ENCODE measurements around the gene DGKB. TPM values are rescaled to one million over a fixed set of nuclear protein-coding genes. Genes with fewer than 3 reads are reported as not detected.

The DGKB gene
- total and polyA plus RNA-seq, 2 donors (not counting 1 experiment from before 2014, with no cell fraction given) = 0.31 TPM; not detected in 1

DNA sequence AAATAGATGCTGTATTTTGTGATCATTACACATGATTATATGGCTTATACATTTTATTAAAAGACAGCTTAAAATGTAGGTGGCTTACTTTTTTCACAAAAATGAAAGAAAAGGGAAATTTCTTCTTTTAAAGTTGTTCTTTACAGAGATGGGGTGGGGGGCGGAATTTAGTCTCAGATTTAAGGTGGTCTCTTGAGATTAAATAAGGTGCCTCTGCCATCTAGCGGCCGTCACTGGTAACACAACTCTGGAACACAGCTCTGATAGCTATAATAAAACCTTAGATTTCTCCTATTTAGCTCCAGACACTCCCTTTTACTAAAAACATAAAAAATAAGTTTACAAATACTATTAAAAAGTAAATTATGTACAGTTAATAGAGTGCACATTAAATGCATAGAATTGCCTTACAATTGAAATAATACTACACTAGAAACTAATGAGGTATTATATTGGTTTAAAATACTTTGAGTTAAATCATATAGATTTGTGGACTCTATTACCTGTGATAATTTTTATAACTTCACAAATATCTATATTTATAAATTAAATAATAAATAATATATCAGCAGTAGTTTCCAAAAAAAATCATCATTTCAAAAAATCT, 210.9 kb downstream of the DGKB start:
- Histone ChIP-seq H2AFZ (ENCODE audit: low read length) (no peak overlapping the region), H4K20me1 (ENCODE audit: control insufficient read depth, extremely low read depth, insufficient read depth, low read length) (no peaks in the 10 kb centered on the region), H3K4me3 (replicated peaks in 1 of 4; ENCODE audit: control extremely low read depth in 1 of 4, insufficient read depth in 1 of 4, low read depth in 3 of 4, low read length in 4 of 4) (no peak overlapping the region), H3K9me3 (ENCODE audit: control insufficient read depth, insufficient read depth, low read depth, low read length) (no peaks in the 10 kb centered on the region), H3K4me1 (ENCODE audit: control insufficient read depth, extremely low read depth, insufficient read depth, low read length) (no peaks in the 10 kb centered on the region), H3K27me3 (ENCODE audit: control insufficient read depth, insufficient read depth, low read length) (no peaks in the 10 kb centered on the region), H3K9ac (ENCODE audit: insufficient read depth, low read length) (no peak overlapping the region), H3K27ac (ENCODE audit: insufficient read depth, low read length) (no peak overlapping the region), H3K79me2 (ENCODE audit: control insufficient read depth, insufficient read depth, low read length) (no peaks in the 10 kb centered on the region), H3K36me3 (ENCODE audit: control insufficient read depth, insufficient read depth, low read length) (no peaks in the 10 kb centered on the region), H3K4me2 (ENCODE audit: extremely low read depth, insufficient read depth, low read length) (no peak overlapping the region)
- TF ChIP-seq, protein P1, sequence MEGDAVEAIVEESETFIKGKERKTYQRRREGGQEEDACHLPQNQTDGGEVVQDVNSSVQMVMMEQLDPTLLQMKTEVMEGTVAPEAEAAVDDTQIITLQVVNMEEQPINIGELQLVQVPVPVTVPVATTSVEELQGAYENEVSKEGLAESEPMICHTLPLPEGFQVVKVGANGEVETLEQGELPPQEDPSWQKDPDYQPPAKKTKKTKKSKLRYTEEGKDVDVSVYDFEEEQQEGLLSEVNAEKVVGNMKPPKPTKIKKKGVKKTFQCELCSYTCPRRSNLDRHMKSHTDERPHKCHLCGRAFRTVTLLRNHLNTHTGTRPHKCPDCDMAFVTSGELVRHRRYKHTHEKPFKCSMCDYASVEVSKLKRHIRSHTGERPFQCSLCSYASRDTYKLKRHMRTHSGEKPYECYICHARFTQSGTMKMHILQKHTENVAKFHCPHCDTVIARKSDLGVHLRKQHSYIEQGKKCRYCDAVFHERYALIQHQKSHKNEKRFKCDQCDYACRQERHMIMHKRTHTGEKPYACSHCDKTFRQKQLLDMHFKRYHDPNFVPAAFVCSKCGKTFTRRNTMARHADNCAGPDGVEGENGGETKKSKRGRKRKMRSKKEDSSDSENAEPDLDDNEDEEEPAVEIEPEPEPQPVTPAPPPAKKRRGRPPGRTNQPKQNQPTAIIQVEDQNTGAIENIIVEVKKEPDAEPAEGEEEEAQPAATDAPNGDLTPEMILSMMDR (conservative IDR thresholded peaks at IDR 0.05 in 1 of 2, IDR thresholded peaks at IDR 0.05 in 1 of 2; ENCODE audit: low read depth in 1 of 2, low read length in 2 of 2) = peak; percentile 77 to 91
- no peak for TF ChIP-seq EZH2 (IDR thresholded peaks at IDR 0.05; ENCODE audit: low read length, missing control alignments)
- DNase-seq (ENCODE audit: low read depth in 2 of 2) = peak; percentile 18 to 49

DNA sequence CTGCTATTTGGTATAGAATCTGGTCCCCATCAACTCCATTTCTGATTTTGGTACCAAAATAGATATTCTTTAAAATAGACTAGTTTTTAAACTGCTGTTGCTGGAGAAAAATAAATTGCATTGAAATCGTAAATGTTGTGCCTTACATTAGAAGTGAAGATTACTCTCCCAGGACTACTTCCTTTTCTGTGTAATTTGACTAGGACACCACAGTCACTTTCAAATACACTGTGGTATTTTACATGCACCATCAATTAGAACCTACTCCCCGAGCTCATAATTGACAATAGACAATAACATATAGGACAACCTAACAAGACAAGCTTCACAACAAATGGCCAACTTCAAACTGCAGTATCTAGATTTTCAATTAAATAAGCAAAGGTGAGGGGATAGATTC, 211.5 kb downstream of the DGKB start:
- Histone ChIP-seq H3K4me2 (ENCODE audit: extremely low read depth, insufficient read depth, low read length) (no peak overlapping the region), H3K4me3 (replicated peaks in 1 of 4; ENCODE audit: control extremely low read depth in 1 of 4, insufficient read depth in 1 of 4, low read depth in 3 of 4, low read length in 4 of 4) (no peak overlapping the region), H2AFZ (ENCODE audit: low read length) (no peak overlapping the region), H3K79me2 (ENCODE audit: control insufficient read depth, insufficient read depth, low read length) (no peaks in the 10 kb centered on the region), H3K9ac (ENCODE audit: insufficient read depth, low read length) (no peak overlapping the region), H3K4me1 (ENCODE audit: control insufficient read depth, extremely low read depth, insufficient read depth, low read length) (no peaks in the 10 kb centered on the region), H3K27me3 (ENCODE audit: control insufficient read depth, insufficient read depth, low read length) (no peaks in the 10 kb centered on the region), H3K27ac (ENCODE audit: insufficient read depth, low read length) (no peak overlapping the region), H4K20me1 (ENCODE audit: control insufficient read depth, extremely low read depth, insufficient read depth, low read length) (no peaks in the 10 kb centered on the region), H3K36me3 (ENCODE audit: control insufficient read depth, insufficient read depth, low read length) (no peaks in the 10 kb centered on the region), H3K9me3 (ENCODE audit: control insufficient read depth, insufficient read depth, low read depth, low read length) (no peaks in the 10 kb centered on the region)
- DNase-seq (ENCODE audit: low read depth in 2 of 2) = no peak
- TF ChIP-seq EZH2 (IDR thresholded peaks at IDR 0.05; ENCODE audit: low read length, missing control alignments) = no peak
- TF ChIP-seq, protein P1 (conservative IDR thresholded peaks at IDR 0.05 in 1 of 2, IDR thresholded peaks at IDR 0.05 in 1 of 2; ENCODE audit: low read depth in 1 of 2, low read length in 2 of 2) = no peak

DNA sequence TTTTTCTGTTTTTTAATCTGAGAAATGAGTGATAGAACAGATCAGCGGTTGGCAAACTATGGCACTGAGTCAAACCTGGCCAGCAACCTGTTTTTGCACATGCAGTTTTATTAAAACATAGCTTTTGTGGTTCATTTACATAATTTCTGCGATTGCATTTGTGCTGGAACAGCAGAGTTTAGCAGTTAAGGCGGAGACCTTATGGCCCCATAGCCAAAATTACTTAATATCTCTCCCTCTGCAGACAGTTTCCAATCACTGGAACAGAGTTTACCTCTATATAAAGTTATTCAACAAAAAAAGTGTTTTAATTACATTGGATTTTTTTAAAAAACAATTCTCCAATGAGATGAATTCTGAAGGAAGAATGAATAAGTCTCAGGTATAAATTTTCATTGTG, 212.1 kb downstream of the DGKB start:
- TF ChIP-seq, protein P1 (conservative IDR thresholded peaks at IDR 0.05 in 1 of 2, IDR thresholded peaks at IDR 0.05 in 1 of 2; ENCODE audit: low read depth in 1 of 2, low read length in 2 of 2) = no peak
- TF ChIP-seq EZH2 (IDR thresholded peaks at IDR 0.05; ENCODE audit: low read length, missing control alignments) = no peak
- H3K27me3 ChIP-seq (ENCODE audit: control insufficient read depth, insufficient read depth, low read length) = no peaks in the 10 kb centered on the region
- no peak overlapping the region for H3K9ac ChIP-seq (ENCODE audit: insufficient read depth, low read length)
- H4K20me1 ChIP-seq (ENCODE audit: control insufficient read depth, extremely low read depth, insufficient read depth, low read length) = no peaks in the 10 kb centered on the region
- no peak overlapping the region for H3K4me2 ChIP-seq (ENCODE audit: extremely low read depth, insufficient read depth, low read length)
- H3K9me3 ChIP-seq (ENCODE audit: control insufficient read depth, insufficient read depth, low read depth, low read length) = no peaks in the 10 kb centered on the region
- H3K27ac ChIP-seq (ENCODE audit: insufficient read depth, low read length) = no peak overlapping the region
- no peaks in the 10 kb centered on the region for H3K36me3 ChIP-seq (ENCODE audit: control insufficient read depth, insufficient read depth, low read length)
- no peak for DNase-seq (ENCODE audit: low read depth in 2 of 2)
- H3K4me3 ChIP-seq (replicated peaks in 1 of 4; ENCODE audit: control extremely low read depth in 1 of 4, insufficient read depth in 1 of 4, low read depth in 3 of 4, low read length in 4 of 4) = no peak overlapping the region
- H2AFZ ChIP-seq (ENCODE audit: low read length) = no peak overlapping the region
- no peaks in the 10 kb centered on the region for H3K4me1 ChIP-seq (ENCODE audit: control insufficient read depth, extremely low read depth, insufficient read depth, low read length)
- no peaks in the 10 kb centered on the region for H3K79me2 ChIP-seq (ENCODE audit: control insufficient read depth, insufficient read depth, low read length)
